ENCODE results near the gene MAP3K5. TPM values are rescaled to one million over a fixed set of nuclear protein-coding genes. Genes with fewer than 3 reads are reported as not detected.

The MAP3K5 gene
- total RNA-seq, 1 experiment from 2014 or later = 8.1 TPM

DNA sequence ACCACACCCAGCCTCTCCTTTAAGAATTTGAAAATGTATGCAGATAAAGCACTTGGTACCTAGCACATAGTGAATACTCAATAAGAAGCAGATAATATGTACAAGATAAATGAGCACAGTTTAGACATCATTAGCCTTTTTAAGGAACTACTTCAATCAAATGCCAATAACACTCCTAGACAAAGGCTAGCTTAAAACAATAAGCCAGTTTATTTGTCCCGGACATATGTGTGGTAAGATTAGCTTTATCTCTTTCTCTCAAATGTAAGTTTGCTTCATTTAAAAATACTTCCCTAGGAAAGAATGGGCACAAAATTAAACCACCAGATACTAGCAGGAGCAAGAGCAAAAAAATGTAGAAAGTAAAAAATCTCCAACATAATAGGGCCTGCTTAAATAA lies 73.8 kb downstream of the MAP3K5 start:
- no peaks in the 10 kb centered on the region for H3K27me3 ChIP-seq (ENCODE audit: control insufficient read depth, insufficient read depth, low read length)
- TF ChIP-seq SIN3A (IDR thresholded peaks at IDR 0.05; ENCODE audit: borderline replicate concordance, insufficient read depth, low read depth, low read length) (no peak), TCF7L2 (IDR thresholded peaks at IDR 0.05; ENCODE audit: low read depth, low read length) (no peak), POLR2AphosphoS5 (IDR thresholded peaks at IDR 0.05; ENCODE audit: low read depth, low read length) (no peak)
- TF ChIP-seq, protein P1, sequence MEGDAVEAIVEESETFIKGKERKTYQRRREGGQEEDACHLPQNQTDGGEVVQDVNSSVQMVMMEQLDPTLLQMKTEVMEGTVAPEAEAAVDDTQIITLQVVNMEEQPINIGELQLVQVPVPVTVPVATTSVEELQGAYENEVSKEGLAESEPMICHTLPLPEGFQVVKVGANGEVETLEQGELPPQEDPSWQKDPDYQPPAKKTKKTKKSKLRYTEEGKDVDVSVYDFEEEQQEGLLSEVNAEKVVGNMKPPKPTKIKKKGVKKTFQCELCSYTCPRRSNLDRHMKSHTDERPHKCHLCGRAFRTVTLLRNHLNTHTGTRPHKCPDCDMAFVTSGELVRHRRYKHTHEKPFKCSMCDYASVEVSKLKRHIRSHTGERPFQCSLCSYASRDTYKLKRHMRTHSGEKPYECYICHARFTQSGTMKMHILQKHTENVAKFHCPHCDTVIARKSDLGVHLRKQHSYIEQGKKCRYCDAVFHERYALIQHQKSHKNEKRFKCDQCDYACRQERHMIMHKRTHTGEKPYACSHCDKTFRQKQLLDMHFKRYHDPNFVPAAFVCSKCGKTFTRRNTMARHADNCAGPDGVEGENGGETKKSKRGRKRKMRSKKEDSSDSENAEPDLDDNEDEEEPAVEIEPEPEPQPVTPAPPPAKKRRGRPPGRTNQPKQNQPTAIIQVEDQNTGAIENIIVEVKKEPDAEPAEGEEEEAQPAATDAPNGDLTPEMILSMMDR (IDR thresholded peaks at IDR 0.05) = no peak
- TF ChIP-seq, protein P2, sequence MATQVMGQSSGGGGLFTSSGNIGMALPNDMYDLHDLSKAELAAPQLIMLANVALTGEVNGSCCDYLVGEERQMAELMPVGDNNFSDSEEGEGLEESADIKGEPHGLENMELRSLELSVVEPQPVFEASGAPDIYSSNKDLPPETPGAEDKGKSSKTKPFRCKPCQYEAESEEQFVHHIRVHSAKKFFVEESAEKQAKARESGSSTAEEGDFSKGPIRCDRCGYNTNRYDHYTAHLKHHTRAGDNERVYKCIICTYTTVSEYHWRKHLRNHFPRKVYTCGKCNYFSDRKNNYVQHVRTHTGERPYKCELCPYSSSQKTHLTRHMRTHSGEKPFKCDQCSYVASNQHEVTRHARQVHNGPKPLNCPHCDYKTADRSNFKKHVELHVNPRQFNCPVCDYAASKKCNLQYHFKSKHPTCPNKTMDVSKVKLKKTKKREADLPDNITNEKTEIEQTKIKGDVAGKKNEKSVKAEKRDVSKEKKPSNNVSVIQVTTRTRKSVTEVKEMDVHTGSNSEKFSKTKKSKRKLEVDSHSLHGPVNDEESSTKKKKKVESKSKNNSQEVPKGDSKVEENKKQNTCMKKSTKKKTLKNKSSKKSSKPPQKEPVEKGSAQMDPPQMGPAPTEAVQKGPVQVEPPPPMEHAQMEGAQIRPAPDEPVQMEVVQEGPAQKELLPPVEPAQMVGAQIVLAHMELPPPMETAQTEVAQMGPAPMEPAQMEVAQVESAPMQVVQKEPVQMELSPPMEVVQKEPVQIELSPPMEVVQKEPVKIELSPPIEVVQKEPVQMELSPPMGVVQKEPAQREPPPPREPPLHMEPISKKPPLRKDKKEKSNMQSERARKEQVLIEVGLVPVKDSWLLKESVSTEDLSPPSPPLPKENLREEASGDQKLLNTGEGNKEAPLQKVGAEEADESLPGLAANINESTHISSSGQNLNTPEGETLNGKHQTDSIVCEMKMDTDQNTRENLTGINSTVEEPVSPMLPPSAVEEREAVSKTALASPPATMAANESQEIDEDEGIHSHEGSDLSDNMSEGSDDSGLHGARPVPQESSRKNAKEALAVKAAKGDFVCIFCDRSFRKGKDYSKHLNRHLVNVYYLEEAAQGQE (IDR thresholded peaks at IDR 0.05; ENCODE audit: insufficient read depth in 1 of 2, low read depth in 2 of 2, low read length in 1 of 2) = no peak
- BruUV-seq (replicated peaks) = no TSS peak
- no peak overlapping the region for H3K4me3 ChIP-seq (ENCODE audit: low read depth in 2 of 2, low read length in 2 of 2)
- no peak overlapping the region for H3K27ac ChIP-seq (ENCODE audit: low read length)
- no peaks in the 10 kb centered on the region for H3K9me3 ChIP-seq (ENCODE audit: control insufficient read depth, insufficient read depth, low read depth, low read length)
- H3K36me3 ChIP-seq (ENCODE audit: control insufficient read depth, insufficient read depth, low read length) = no peaks in the 10 kb centered on the region
- in situ Hi-C loops (cut with HindIII; ENCODE audit: low pct_unique_long_range_greater_than_20kb, low sequenced_read_pairs) = no loop called here
- ATAC-seq (no peak), DNase-seq (ENCODE audit: low read depth, low spot score) (no peak)
- intact Hi-C loops (cut with micrococcal nuclease; ENCODE audit: unreplicated experiment) = no loop called here
- ChIA-PET POLR2A (no interaction called here), CTCF (no interaction called here)
- no peaks in the 10 kb centered on the region; the same call in 1 of the 2 replicates for H3K4me1 ChIP-seq (ENCODE audit: control insufficient read depth, insufficient read depth, low read length)

DNA sequence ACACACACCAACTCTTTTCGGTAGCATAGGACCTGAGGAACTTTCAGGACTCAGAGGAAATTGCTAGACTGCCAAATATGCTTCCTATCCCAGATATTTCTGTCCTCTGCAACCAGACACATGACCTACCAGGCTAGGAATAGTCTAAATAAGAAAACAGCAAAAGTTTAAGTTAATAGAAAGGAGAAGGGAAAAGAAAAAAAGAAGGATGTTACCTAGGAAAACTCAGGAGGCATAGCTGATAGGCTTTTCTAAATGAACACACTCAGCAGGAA lies 74.6 kb downstream of the MAP3K5 start:
- TF ChIP-seq SIN3A (IDR thresholded peaks at IDR 0.05; ENCODE audit: borderline replicate concordance, insufficient read depth, low read depth, low read length) (no peak), POLR2AphosphoS5 (IDR thresholded peaks at IDR 0.05; ENCODE audit: low read depth, low read length) (no peak), TCF7L2 (IDR thresholded peaks at IDR 0.05; ENCODE audit: low read depth, low read length) (no peak)
- TF ChIP-seq, protein P2 (IDR thresholded peaks at IDR 0.05; ENCODE audit: insufficient read depth in 1 of 2, low read depth in 2 of 2, low read length in 1 of 2) = no peak
- TF ChIP-seq, protein P1 (IDR thresholded peaks at IDR 0.05) = no peak
- ATAC-seq = no peak
- CTCF ChIA-PET = no interaction called here
- Histone ChIP-seq H3K4me1 (ENCODE audit: control insufficient read depth, insufficient read depth, low read length) (no peaks in the 10 kb centered on the region; the same call in 1 of the 2 replicates), H3K4me3 (ENCODE audit: low read depth in 2 of 2, low read length in 2 of 2) (no peak overlapping the region), H3K9me3 (ENCODE audit: control insufficient read depth, insufficient read depth, low read depth, low read length) (no peaks in the 10 kb centered on the region), H3K27me3 (ENCODE audit: control insufficient read depth, insufficient read depth, low read length) (no peaks in the 10 kb centered on the region), H3K27ac (ENCODE audit: low read length) (no peak overlapping the region), H3K36me3 (ENCODE audit: control insufficient read depth, insufficient read depth, low read length) (no peaks in the 10 kb centered on the region)
- POLR2A ChIA-PET = no interaction called here
- intact Hi-C loops (cut with micrococcal nuclease; ENCODE audit: unreplicated experiment) (no loop called here), in situ Hi-C loops (cut with HindIII; ENCODE audit: low pct_unique_long_range_greater_than_20kb, low sequenced_read_pairs) (no loop called here)
- DNase-seq (ENCODE audit: low read depth, low spot score) = no peak
- BruUV-seq (replicated peaks) = no TSS peak

Measured in Panc1 (cell line).